Stimulated activated CD4-positive, alpha-beta T cell treated with anti-CD3 and anti-CD28 coated beads, TNF-alpha, amount 100 ng/mL, for 48 hours (primary cell): ENCODE results near the gene AATK.

Experiments used
- DNase-seq, 3 donors: peaks; one replicate each; pipeline ENCODE4 v3.0.0-alpha.2; 2020; ENCODE audit warnings: low read depth in 3 of 3

AATK gene

GRCh38 chr17:81182596-81182995, 16.6 kb upstream of the AATK start:
- DNase-seq: no peak

- DNase-seq: no peak
Observed at GRCh38 chr17:81181811-81182185, 15.8 kb upstream of the AATK start.

- no peak for DNase-seq
Observed at GRCh38 chr17:81180836-81181810, 15.1 kb upstream of the AATK start.

GRCh38 chr17:81179861-81180260, 13.8 kb upstream of the AATK start:
- no peak for DNase-seq

- DNase-seq: no peak
Observed at GRCh38 chr17:81179220-81179619, 13.2 kb upstream of the AATK start.

- no peak for DNase-seq
Observed at GRCh38 chr17:81178136-81179091, 12.4 kb upstream of the AATK start.

- DNase-seq: no peak
Observed at GRCh38 chr17:81176666-81177065, 10.6 kb upstream of the AATK start.

GRCh38 chr17:81173762-81174155, 7.7 kb upstream of the AATK start:
- DNase-seq: no peak

GRCh38 chr17:81173052-81173761, 7.2 kb upstream of the AATK start:
- no peak for DNase-seq

- no peak for DNase-seq
Observed at GRCh38 chr17:81171941-81172340, 5.9 kb upstream of the AATK start.

- DNase-seq: no peak
Observed at GRCh38 chr17:81170727-81171494, 4.9 kb upstream of the AATK start.

- no peak for DNase-seq
Observed at GRCh38 chr17:81169870-81170309, 3.9 kb upstream of the AATK start.

- no peak for DNase-seq
Observed at GRCh38 chr17:81167638-81168037, 1.6 kb upstream of the AATK start.

- DNase-seq: no peak
Observed at GRCh38 chr17:81167194-81167524, 1.1 kb upstream of the AATK start.

- DNase-seq: no peak
Observed at GRCh38 chr17:81165246-81166032, 582 bp downstream of the AATK start, which contains the start of gene PVALEF. Gene PVALEF (plus strand): TSS chr17:81165507. CDS start chr17:81181227, 15,720 bp downstream.

- no peak for DNase-seq
Observed at GRCh38 chr17:81164371-81165245, 1.4 kb downstream of the AATK start.

GRCh38 chr17:81163703-81164370, 2.2 kb downstream of the AATK start:
- DNase-seq: no peak

- DNase-seq: no peak
Observed at GRCh38 chr17:81163051-81163695, 2.8 kb downstream of the AATK start.
